ENCODE data around the gene LGALSL.

LGALSL gene

GRCh38 chr2:64471600-64471999, 17.6 kb downstream of the LGALSL start:
- Mint-ChIP-seq H3K4me1 (ENCODE audit: low read depth) (peaks cover 4% of the 10 kb centered on the region), H3K9me3 (no peaks in the 10 kb centered on the region), H3K4me3 (no peak overlapping the region), H3K36me3 (ENCODE audit: low read depth) (no peaks in the 10 kb centered on the region), H3K27ac (no peak overlapping the region), H3K27me3 (ENCODE audit: low read depth) (peaks cover 22% of the 10 kb centered on the region)

- Mint-ChIP-seq H3K36me3 (ENCODE audit: low read depth) (no peaks in the 10 kb centered on the region), H3K27ac (no peak overlapping the region), H3K9me3 (no peaks in the 10 kb centered on the region), H3K4me1 (ENCODE audit: low read depth) (peaks cover 8% of the 10 kb centered on the region), H3K4me3 (no peak overlapping the region), H3K27me3 (ENCODE audit: low read depth) (peaks cover 22% of the 10 kb centered on the region)
Measured at GRCh38 chr2:64472881-64473280, 18.9 kb downstream of the LGALSL start.

GRCh38 chr2:64474121-64474571, 20.2 kb downstream of the LGALSL start:
- Mint-ChIP-seq H3K36me3 (ENCODE audit: low read depth) (no peaks in the 10 kb centered on the region), H3K9me3 (no peaks in the 10 kb centered on the region), H3K4me1 (ENCODE audit: low read depth) (peaks cover 20% of the 10 kb centered on the region), H3K27ac (no peak overlapping the region), H3K4me3 (no peak overlapping the region), H3K27me3 (ENCODE audit: low read depth) (peaks cover 16% of the 10 kb centered on the region)

GRCh38 chr2:64474636-64475035, 20.7 kb downstream of the LGALSL start:
- H3K4me3 Mint-ChIP-seq: no peak overlapping the region
- no peaks in the 10 kb centered on the region for H3K9me3 Mint-ChIP-seq
- no peaks in the 10 kb centered on the region for H3K36me3 Mint-ChIP-seq (ENCODE audit: low read depth)
- H3K27ac Mint-ChIP-seq: no peak overlapping the region
- peaks cover 16% of the 10 kb centered on the region for H3K27me3 Mint-ChIP-seq (ENCODE audit: low read depth)
- peaks cover 23% of the 10 kb centered on the region for H3K4me1 Mint-ChIP-seq (ENCODE audit: low read depth)

- Mint-ChIP-seq H3K4me1 (ENCODE audit: low read depth) (peaks cover 29% of the 10 kb centered on the region), H3K36me3 (ENCODE audit: low read depth) (no peaks in the 10 kb centered on the region), H3K27me3 (ENCODE audit: low read depth) (peaks cover 16% of the 10 kb centered on the region), H3K4me3 (no peak overlapping the region), H3K9me3 (no peaks in the 10 kb centered on the region), H3K27ac (no peak overlapping the region)
Measured at GRCh38 chr2:64477037-64477436, 23.1 kb downstream of the LGALSL start.

- H3K36me3 Mint-ChIP-seq (ENCODE audit: low read depth): no peaks in the 10 kb centered on the region
- H3K27ac Mint-ChIP-seq: no peak overlapping the region
- no peak overlapping the region for H3K4me3 Mint-ChIP-seq
- H3K4me1 Mint-ChIP-seq (ENCODE audit: low read depth): peaks cover 29% of the 10 kb centered on the region
- H3K9me3 Mint-ChIP-seq: no peaks in the 10 kb centered on the region
- H3K27me3 Mint-ChIP-seq (ENCODE audit: low read depth): peaks cover 13% of the 10 kb centered on the region
Measured at GRCh38 chr2:64477979-64478378, 24.0 kb downstream of the LGALSL start.

GRCh38 chr2:64478502-64479230, 24.7 kb downstream of the LGALSL start:
- Mint-ChIP-seq H3K4me3 (no peak overlapping the region), H3K27ac (no peak overlapping the region), H3K36me3 (ENCODE audit: low read depth) (no peaks in the 10 kb centered on the region), H3K4me1 (ENCODE audit: low read depth) (peaks cover 29% of the 10 kb centered on the region), H3K27me3 (ENCODE audit: low read depth) (peaks cover 15% of the 10 kb centered on the region), H3K9me3 (no peaks in the 10 kb centered on the region)

- peak overlapping the region; percentile 5 for H3K27ac Mint-ChIP-seq
- H3K9me3 Mint-ChIP-seq: no peaks in the 10 kb centered on the region
- no peaks in the 10 kb centered on the region for H3K36me3 Mint-ChIP-seq (ENCODE audit: low read depth)
- no peak overlapping the region for H3K4me3 Mint-ChIP-seq
- H3K27me3 Mint-ChIP-seq (ENCODE audit: low read depth): peaks cover 14% of the 10 kb centered on the region
- peaks cover 28% of the 10 kb centered on the region for H3K4me1 Mint-ChIP-seq (ENCODE audit: low read depth)
Measured at GRCh38 chr2:64479259-64480117, 25.5 kb downstream of the LGALSL start.

- Mint-ChIP-seq H3K36me3 (ENCODE audit: low read depth) (no peaks in the 10 kb centered on the region), H3K4me1 (ENCODE audit: low read depth) (peaks cover 26% of the 10 kb centered on the region), H3K9me3 (no peaks in the 10 kb centered on the region), H3K27me3 (ENCODE audit: low read depth) (peaks cover 7% of the 10 kb centered on the region), H3K27ac (no peak overlapping the region), H3K4me3 (no peak overlapping the region)
Measured at GRCh38 chr2:64481665-64482064, 27.7 kb downstream of the LGALSL start.

GRCh38 chr2:64482243-64482642, 28.3 kb downstream of the LGALSL start:
- H3K4me1 Mint-ChIP-seq (ENCODE audit: low read depth): peaks cover 26% of the 10 kb centered on the region
- no peaks in the 10 kb centered on the region for H3K36me3 Mint-ChIP-seq (ENCODE audit: low read depth)
- no peak overlapping the region for H3K27ac Mint-ChIP-seq
- H3K9me3 Mint-ChIP-seq: no peaks in the 10 kb centered on the region
- peaks cover 13% of the 10 kb centered on the region for H3K27me3 Mint-ChIP-seq (ENCODE audit: low read depth)
- H3K4me3 Mint-ChIP-seq: no peak overlapping the region

GRCh38 chr2:64482765-64483504, 29.0 kb downstream of the LGALSL start:
- peaks cover 22% of the 10 kb centered on the region for H3K4me1 Mint-ChIP-seq (ENCODE audit: low read depth)
- no peak overlapping the region for H3K27ac Mint-ChIP-seq
- H3K27me3 Mint-ChIP-seq (ENCODE audit: low read depth): peaks cover 19% of the 10 kb centered on the region
- H3K36me3 Mint-ChIP-seq (ENCODE audit: low read depth): no peaks in the 10 kb centered on the region
- no peaks in the 10 kb centered on the region for H3K9me3 Mint-ChIP-seq
- H3K4me3 Mint-ChIP-seq: no peak overlapping the region

- H3K27ac Mint-ChIP-seq: no peak overlapping the region
- peaks cover 11% of the 10 kb centered on the region for H3K4me1 Mint-ChIP-seq (ENCODE audit: low read depth)
- no peaks in the 10 kb centered on the region for H3K36me3 Mint-ChIP-seq (ENCODE audit: low read depth)
- peaks cover 19% of the 10 kb centered on the region for H3K27me3 Mint-ChIP-seq (ENCODE audit: low read depth)
- H3K4me3 Mint-ChIP-seq: no peak overlapping the region
- no peaks in the 10 kb centered on the region for H3K9me3 Mint-ChIP-seq
Measured at GRCh38 chr2:64485331-64485730, 31.4 kb downstream of the LGALSL start.

GRCh38 chr2:64485961-64486360, 32.0 kb downstream of the LGALSL start:
- Mint-ChIP-seq H3K36me3 (ENCODE audit: low read depth) (no peaks in the 10 kb centered on the region), H3K9me3 (no peaks in the 10 kb centered on the region), H3K4me1 (ENCODE audit: low read depth) (peaks cover 8% of the 10 kb centered on the region), H3K27ac (no peak overlapping the region), H3K27me3 (ENCODE audit: low read depth) (peaks cover 19% of the 10 kb centered on the region), H3K4me3 (no peak overlapping the region)

- Mint-ChIP-seq H3K36me3 (ENCODE audit: low read depth) (no peaks in the 10 kb centered on the region), H3K27me3 (ENCODE audit: low read depth) (peaks cover 24% of the 10 kb centered on the region), H3K9me3 (no peaks in the 10 kb centered on the region), H3K27ac (no peak overlapping the region), H3K4me3 (no peak overlapping the region), H3K4me1 (ENCODE audit: low read depth) (peaks cover 8% of the 10 kb centered on the region)
Measured at GRCh38 chr2:64487256-64488049, 33.5 kb downstream of the LGALSL start.

Data from T-helper 1 cell treated with Interleukin-12 subunit alpha and Interleukin-12 subunit beta and Interleukin-4 antibody, amounts not matched to agents 30 μg/mL and 1 μg/mL, for 36 hours (primary cell).